WTC11 (cell line): ENCODE measurements around the gene TUBE1. TPM values are rescaled to one million over a fixed set of nuclear protein-coding genes. Genes with fewer than 3 reads are reported as not detected.

Experiments used
- ATAC-seq: fragments of 200-7000 bp; cut with Tn5 transposase; 2 replicates; pipeline ENCODE4 v1.10.0; 2021; ENCODE audit warnings: mild to moderate bottlenecking, moderate library complexity
- CTCF ChIA-PET: fragments of 300-600 bp; sonication (Branson Sonifier 250); formaldehyde crosslinking; loops from one replicate; lab custom pipeline; 2021; ENCODE audit warnings: antibody characterized with exemption; lab: Charles Lee
- POLR2A ChIA-PET: fragments of 350-600 bp; sonication (Branson Sonifier 250); formaldehyde crosslinking; loops from one replicate; lab custom pipeline; 2021; ENCODE audit warnings: antibody characterized with exemption; lab: Charles Lee
- DNase-seq: peaks from one replicate; pipeline ENCODE4 v3.0.0; 2021; ENCODE audit warnings: low spot score
- H3K27ac Mint-ChIP-seq: 2 replicates; pipeline ENCODE4 v1.8.0; 2021; ENCODE audit warnings: mixed read lengths
- H3K27me3 Mint-ChIP-seq: 2 replicates; pipeline ENCODE4 v1.8.0; 2021; ENCODE audit warnings: low read depth, mild to moderate bottlenecking, moderate library complexity, mixed read lengths
- H3K36me3 Mint-ChIP-seq: 2 replicates; pipeline ENCODE4 v1.8.0; 2021; ENCODE audit warnings: mixed read lengths
- H3K4me1 Mint-ChIP-seq: 2 replicates; pipeline ENCODE4 v1.8.0; 2022; ENCODE audit warnings: mixed read lengths
- H3K4me3 Mint-ChIP-seq: 2 replicates; pipeline ENCODE4 v1.8.0; 2021; ENCODE audit warnings: mild to moderate bottlenecking, moderate library complexity, mixed read lengths
- H3K9me3 Mint-ChIP-seq: 2 replicates; pipeline ENCODE4 v1.8.0; 2021; ENCODE audit warnings: mixed read lengths
- CBFB ChIP-seq: sonication (generic); formaldehyde crosslinking; IDR thresholded peaks from 2 replicates; pipeline ENCODE4 v1.8.1; 2022; ENCODE audit warnings: mild to moderate bottlenecking, low read depth, missing genetic modification reagents
- CREB1 ChIP-seq: sonication (generic); formaldehyde crosslinking; IDR thresholded peaks from 2 replicates; pipeline ENCODE4 v1.8.0; 2023; ENCODE audit warnings: mild to moderate bottlenecking, missing genetic modification reagents
- EMX1 ChIP-seq: fragments of 250-450 bp; sonication (Bioruptor Pico); IDR thresholded peaks from 2 replicates; pipeline ENCODE4 v1.8.0; 2021; ENCODE audit warnings: mild to moderate bottlenecking
- FOXP1 ChIP-seq: sonication (generic); formaldehyde crosslinking; IDR thresholded peaks from 2 replicates; pipeline ENCODE4 v1.8.0; 2022; ENCODE audit warnings: missing genetic modification reagents, mild to moderate bottlenecking, moderate library complexity, borderline replicate concordance
- NFE2L1 ChIP-seq: sonication (generic); formaldehyde crosslinking; IDR thresholded peaks from 2 replicates; pipeline ENCODE4 v1.8.1; 2023; ENCODE audit warnings: missing genetic modification reagents
- NFYB ChIP-seq: sonication (generic); formaldehyde crosslinking; conservative IDR thresholded peaks from 2 replicates; pipeline ENCODE4 v1.8.0; 2022; ENCODE audit warnings: low read depth, missing genetic modification reagents
- SMAD4 ChIP-seq: sonication (generic); formaldehyde crosslinking; IDR thresholded peaks from 2 replicates; pipeline ENCODE4 v1.8.0; 2022; ENCODE audit warnings: mild to moderate bottlenecking, missing genetic modification reagents
- SOX15 ChIP-seq: fragments of 250-450 bp; sonication (Bioruptor Pico); IDR thresholded peaks from 2 replicates; pipeline ENCODE4 v1.9.0; 2021; ENCODE audit warnings: mild to moderate bottlenecking
- SP1 ChIP-seq: sonication (generic); formaldehyde crosslinking; conservative IDR thresholded peaks from 2 replicates; pipeline ENCODE4 v1.8.1; 2022; ENCODE audit warnings: missing genetic modification reagents
- TEAD4 ChIP-seq: sonication (generic); formaldehyde crosslinking; IDR thresholded peaks from 2 replicates; pipeline ENCODE4 v1.8.0; 2022; ENCODE audit warnings: mild to moderate bottlenecking, missing genetic modification reagents
- ZNF232 ChIP-seq: sonication (generic); formaldehyde crosslinking; IDR thresholded peaks from 2 replicates; pipeline ENCODE4 v1.8.0; 2022; ENCODE audit warnings: mild to moderate bottlenecking, missing genetic modification reagents
- ZNF263 ChIP-seq: sonication (generic); formaldehyde crosslinking; IDR thresholded peaks from 2 replicates; pipeline ENCODE4 v1.8.1; 2022; ENCODE audit warnings: low read depth, mild to moderate bottlenecking, moderate library complexity, missing genetic modification reagents
- total RNA-seq: library from RNA; stranded (reverse); gene quantifications from 3 replicates; pipeline ENCODE4 v1.2.3, GENCODE V29; 2021
- TF ChIP-seq, protein P1 (sequence below): sonication (generic); formaldehyde crosslinking; IDR thresholded peaks from 2 replicates; pipeline ENCODE4 v1.8.1; 2022; ENCODE audit warnings: mild to moderate bottlenecking, moderate library complexity, missing genetic modification reagents
- TF ChIP-seq, protein P2 (sequence below): sonication (generic); formaldehyde crosslinking; IDR thresholded peaks from 2 replicates; pipeline ENCODE4 v1.8.0; 2022; ENCODE audit warnings: mild to moderate bottlenecking, missing genetic modification reagents
- TF ChIP-seq, protein P3 (sequence below): sonication (generic); formaldehyde crosslinking; IDR thresholded peaks from 2 replicates; pipeline ENCODE4 v1.8.0; 2022; ENCODE audit warnings: missing genetic modification reagents
- TF ChIP-seq, protein P4 (sequence below): sonication (generic); formaldehyde crosslinking; conservative IDR thresholded peaks from 2 replicates; pipeline ENCODE4 v1.8.1; 2022; ENCODE audit warnings: mild to moderate bottlenecking, missing genetic modification reagents
- TF ChIP-seq, protein P5 (sequence below): sonication (generic); formaldehyde crosslinking; IDR thresholded peaks from 2 replicates; pipeline ENCODE4 v1.8.0; 2023; ENCODE audit warnings: missing genetic modification reagents
- TF ChIP-seq, protein P6 (sequence below): sonication (generic); formaldehyde crosslinking; IDR thresholded peaks from 2 replicates; pipeline ENCODE4 v1.8.0; 2022; ENCODE audit warnings: mild to moderate bottlenecking, missing genetic modification reagents
- TF ChIP-seq, protein P7 (sequence below): sonication (generic); formaldehyde crosslinking; IDR thresholded peaks from 2 replicates; pipeline ENCODE4 v1.8.0; 2022; ENCODE audit warnings: mild to moderate bottlenecking, missing genetic modification reagents
- TF ChIP-seq, protein P8 (sequence below): sonication (generic); formaldehyde crosslinking; IDR thresholded peaks from 2 replicates; pipeline ENCODE4 v1.8.1; 2023; ENCODE audit warnings: mild to moderate bottlenecking, missing genetic modification reagents
- TF ChIP-seq, protein P9 (sequence below): fragments of 250-450 bp; sonication (Bioruptor Pico); IDR thresholded peaks from 2 replicates; pipeline ENCODE4 v1.9.0; 2021; ENCODE audit warnings: mild to moderate bottlenecking
- TF ChIP-seq, protein P10 (sequence below): sonication (generic); formaldehyde crosslinking; IDR thresholded peaks from 2 replicates; pipeline ENCODE4 v1.8.1; 2022; ENCODE audit warnings: low read depth, mild to moderate bottlenecking, moderate library complexity, missing genetic modification reagents, borderline replicate concordance
- TF ChIP-seq, protein P11 (sequence below): sonication (generic); formaldehyde crosslinking; IDR thresholded peaks from 2 replicates; pipeline ENCODE4 v1.8.1; 2023; ENCODE audit warnings: mild to moderate bottlenecking, moderate library complexity, missing genetic modification reagents

Gene TUBE1
- total RNA-seq, 1 experiment from 2014 or later: 16.9 TPM

DNA sequence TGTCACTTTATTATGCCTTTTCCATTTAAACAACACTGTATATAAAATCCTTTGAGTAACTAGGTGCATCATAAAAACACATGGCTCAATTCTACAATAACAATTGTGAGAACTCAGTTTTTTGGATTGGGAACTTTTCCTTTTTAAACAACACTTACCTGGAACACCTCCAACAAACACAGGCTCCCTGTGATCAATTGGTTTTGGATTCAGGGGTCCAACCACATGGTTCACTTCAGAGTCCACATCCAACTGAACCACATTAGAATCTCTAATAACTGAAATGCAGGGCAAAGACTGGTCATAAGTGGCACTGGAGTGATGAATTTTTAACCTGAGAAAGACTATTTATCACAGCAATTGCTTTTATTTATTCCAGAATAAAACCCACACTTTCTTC, 26.6 kb upstream of the TUBE1 start:
- ChIA-PET CTCF (no interaction called here), POLR2A (no interaction called here)
- Mint-ChIP-seq H3K9me3 (no peaks in the 10 kb centered on the region), H3K27ac (no peak overlapping the region), H3K27me3 (no peaks in the 10 kb centered on the region), H3K36me3 (no peaks in the 10 kb centered on the region), H3K4me1 (peaks cover 3% of the 10 kb centered on the region; the same call in 1 of the 2 replicates), H3K4me3 (no peak overlapping the region)
- no peak for TF ChIP-seq ZNF263 (CRISPR knock-in tag)
- TF ChIP-seq, protein P1, sequence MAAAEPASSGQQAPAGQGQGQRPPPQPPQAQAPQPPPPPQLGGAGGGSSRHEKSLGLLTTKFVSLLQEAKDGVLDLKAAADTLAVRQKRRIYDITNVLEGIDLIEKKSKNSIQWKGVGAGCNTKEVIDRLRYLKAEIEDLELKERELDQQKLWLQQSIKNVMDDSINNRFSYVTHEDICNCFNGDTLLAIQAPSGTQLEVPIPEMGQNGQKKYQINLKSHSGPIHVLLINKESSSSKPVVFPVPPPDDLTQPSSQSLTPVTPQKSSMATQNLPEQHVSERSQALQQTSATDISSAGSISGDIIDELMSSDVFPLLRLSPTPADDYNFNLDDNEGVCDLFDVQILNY (CRISPR knock-in tag): no peak
- TF ChIP-seq NFYB (CRISPR knock-in tag): no peak
- TF ChIP-seq, protein P2, sequence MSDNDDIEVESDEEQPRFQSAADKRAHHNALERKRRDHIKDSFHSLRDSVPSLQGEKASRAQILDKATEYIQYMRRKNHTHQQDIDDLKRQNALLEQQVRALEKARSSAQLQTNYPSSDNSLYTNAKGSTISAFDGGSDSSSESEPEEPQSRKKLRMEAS (CRISPR knock-in tag): no peak
- TF ChIP-seq, protein P3, sequence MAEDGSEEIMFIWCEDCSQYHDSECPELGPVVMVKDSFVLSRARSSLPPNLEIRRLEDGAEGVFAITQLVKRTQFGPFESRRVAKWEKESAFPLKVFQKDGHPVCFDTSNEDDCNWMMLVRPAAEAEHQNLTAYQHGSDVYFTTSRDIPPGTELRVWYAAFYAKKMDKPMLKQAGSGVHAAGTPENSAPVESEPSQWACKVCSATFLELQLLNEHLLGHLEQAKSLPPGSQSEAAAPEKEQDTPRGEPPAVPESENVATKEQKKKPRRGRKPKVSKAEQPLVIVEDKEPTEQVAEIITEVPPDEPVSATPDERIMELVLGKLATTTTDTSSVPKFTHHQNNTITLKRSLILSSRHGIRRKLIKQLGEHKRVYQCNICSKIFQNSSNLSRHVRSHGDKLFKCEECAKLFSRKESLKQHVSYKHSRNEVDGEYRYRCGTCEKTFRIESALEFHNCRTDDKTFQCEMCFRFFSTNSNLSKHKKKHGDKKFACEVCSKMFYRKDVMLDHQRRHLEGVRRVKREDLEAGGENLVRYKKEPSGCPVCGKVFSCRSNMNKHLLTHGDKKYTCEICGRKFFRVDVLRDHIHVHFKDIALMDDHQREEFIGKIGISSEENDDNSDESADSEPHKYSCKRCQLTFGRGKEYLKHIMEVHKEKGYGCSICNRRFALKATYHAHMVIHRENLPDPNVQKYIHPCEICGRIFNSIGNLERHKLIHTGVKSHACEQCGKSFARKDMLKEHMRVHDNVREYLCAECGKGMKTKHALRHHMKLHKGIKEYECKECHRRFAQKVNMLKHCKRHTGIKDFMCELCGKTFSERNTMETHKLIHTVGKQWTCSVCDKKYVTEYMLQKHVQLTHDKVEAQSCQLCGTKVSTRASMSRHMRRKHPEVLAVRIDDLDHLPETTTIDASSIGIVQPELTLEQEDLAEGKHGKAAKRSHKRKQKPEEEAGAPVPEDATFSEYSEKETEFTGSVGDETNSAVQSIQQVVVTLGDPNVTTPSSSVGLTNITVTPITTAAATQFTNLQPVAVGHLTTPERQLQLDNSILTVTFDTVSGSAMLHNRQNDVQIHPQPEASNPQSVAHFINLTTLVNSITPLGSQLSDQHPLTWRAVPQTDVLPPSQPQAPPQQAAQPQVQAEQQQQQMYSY (CRISPR knock-in tag): no peak
- TF ChIP-seq CBFB (CRISPR knock-in tag): no peak
- TF ChIP-seq, protein P4, sequence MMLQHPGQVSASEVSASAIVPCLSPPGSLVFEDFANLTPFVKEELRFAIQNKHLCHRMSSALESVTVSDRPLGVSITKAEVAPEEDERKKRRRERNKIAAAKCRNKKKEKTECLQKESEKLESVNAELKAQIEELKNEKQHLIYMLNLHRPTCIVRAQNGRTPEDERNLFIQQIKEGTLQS: no peak
- no peak for TF ChIP-seq EMX1 (CRISPR knock-in tag)
- TF ChIP-seq, protein P5, sequence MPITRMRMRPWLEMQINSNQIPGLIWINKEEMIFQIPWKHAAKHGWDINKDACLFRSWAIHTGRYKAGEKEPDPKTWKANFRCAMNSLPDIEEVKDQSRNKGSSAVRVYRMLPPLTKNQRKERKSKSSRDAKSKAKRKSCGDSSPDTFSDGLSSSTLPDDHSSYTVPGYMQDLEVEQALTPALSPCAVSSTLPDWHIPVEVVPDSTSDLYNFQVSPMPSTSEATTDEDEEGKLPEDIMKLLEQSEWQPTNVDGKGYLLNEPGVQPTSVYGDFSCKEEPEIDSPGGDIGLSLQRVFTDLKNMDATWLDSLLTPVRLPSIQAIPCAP (CRISPR knock-in tag): no peak
- no peak for TF ChIP-seq CREB1 (CRISPR knock-in tag)
- ATAC-seq (no peak), DNase-seq (no peak)

DNA sequence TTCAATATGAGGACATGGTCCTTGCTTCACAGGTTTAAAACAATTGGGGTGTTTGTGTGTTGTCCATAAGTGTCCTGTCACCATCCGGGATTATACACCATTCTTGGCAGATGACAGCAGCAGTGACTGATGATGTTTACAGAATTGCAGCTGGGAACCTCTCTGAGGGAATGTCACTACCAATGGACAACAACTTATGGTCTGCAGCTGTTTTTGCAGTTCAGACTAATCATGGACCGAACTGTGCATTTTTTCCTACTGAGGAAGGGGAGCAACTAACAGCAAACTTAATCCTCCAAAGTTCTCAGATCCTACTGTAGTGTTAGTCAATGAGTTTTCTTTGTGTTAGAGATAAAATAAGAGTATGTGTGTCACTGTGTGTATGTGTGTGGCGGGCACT, 26.1 kb upstream of the TUBE1 start:
- no peak overlapping the region for H3K4me3 Mint-ChIP-seq
- H3K4me1 Mint-ChIP-seq: peaks cover 3% of the 10 kb centered on the region; the same call in 1 of the 2 replicates
- no peak overlapping the region for H3K27ac Mint-ChIP-seq
- no peaks in the 10 kb centered on the region for H3K9me3 Mint-ChIP-seq
- POLR2A ChIA-PET: no interaction called here
- H3K27me3 Mint-ChIP-seq: no peaks in the 10 kb centered on the region
- H3K36me3 Mint-ChIP-seq: no peaks in the 10 kb centered on the region
- ATAC-seq (no peak), DNase-seq (no peak)
- CTCF ChIA-PET: no interaction called here
- TF ChIP-seq, protein P6, sequence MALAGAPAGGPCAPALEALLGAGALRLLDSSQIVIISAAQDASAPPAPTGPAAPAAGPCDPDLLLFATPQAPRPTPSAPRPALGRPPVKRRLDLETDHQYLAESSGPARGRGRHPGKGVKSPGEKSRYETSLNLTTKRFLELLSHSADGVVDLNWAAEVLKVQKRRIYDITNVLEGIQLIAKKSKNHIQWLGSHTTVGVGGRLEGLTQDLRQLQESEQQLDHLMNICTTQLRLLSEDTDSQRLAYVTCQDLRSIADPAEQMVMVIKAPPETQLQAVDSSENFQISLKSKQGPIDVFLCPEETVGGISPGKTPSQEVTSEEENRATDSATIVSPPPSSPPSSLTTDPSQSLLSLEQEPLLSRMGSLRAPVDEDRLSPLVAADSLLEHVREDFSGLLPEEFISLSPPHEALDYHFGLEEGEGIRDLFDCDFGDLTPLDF (CRISPR knock-in tag): no peak
- TF ChIP-seq SMAD4 (CRISPR knock-in tag) (no peak), SP1 (CRISPR knock-in tag) (no peak), FOXP1 (CRISPR knock-in tag) (no peak), SOX15 (CRISPR knock-in tag) (no peak), NFE2L1 (CRISPR knock-in tag) (no peak), ZNF232 (no peak), TEAD4 (no peak)
- TF ChIP-seq, protein P7, sequence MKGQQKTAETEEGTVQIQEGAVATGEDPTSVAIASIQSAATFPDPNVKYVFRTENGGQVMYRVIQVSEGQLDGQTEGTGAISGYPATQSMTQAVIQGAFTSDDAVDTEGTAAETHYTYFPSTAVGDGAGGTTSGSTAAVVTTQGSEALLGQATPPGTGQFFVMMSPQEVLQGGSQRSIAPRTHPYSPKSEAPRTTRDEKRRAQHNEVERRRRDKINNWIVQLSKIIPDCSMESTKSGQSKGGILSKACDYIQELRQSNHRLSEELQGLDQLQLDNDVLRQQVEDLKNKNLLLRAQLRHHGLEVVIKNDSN (CRISPR knock-in tag): no peak
- TF ChIP-seq, protein P8, sequence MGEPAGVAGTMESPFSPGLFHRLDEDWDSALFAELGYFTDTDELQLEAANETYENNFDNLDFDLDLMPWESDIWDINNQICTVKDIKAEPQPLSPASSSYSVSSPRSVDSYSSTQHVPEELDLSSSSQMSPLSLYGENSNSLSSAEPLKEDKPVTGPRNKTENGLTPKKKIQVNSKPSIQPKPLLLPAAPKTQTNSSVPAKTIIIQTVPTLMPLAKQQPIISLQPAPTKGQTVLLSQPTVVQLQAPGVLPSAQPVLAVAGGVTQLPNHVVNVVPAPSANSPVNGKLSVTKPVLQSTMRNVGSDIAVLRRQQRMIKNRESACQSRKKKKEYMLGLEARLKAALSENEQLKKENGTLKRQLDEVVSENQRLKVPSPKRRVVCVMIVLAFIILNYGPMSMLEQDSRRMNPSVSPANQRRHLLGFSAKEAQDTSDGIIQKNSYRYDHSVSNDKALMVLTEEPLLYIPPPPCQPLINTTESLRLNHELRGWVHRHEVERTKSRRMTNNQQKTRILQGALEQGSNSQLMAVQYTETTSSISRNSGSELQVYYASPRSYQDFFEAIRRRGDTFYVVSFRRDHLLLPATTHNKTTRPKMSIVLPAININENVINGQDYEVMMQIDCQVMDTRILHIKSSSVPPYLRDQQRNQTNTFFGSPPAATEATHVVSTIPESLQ (CRISPR knock-in tag): no peak
- TF ChIP-seq, protein P9, sequence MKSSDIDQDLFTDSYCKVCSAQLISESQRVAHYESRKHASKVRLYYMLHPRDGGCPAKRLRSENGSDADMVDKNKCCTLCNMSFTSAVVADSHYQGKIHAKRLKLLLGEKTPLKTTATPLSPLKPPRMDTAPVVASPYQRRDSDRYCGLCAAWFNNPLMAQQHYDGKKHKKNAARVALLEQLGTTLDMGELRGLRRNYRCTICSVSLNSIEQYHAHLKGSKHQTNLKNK (CRISPR knock-in tag): no peak
- TF ChIP-seq, protein P10, sequence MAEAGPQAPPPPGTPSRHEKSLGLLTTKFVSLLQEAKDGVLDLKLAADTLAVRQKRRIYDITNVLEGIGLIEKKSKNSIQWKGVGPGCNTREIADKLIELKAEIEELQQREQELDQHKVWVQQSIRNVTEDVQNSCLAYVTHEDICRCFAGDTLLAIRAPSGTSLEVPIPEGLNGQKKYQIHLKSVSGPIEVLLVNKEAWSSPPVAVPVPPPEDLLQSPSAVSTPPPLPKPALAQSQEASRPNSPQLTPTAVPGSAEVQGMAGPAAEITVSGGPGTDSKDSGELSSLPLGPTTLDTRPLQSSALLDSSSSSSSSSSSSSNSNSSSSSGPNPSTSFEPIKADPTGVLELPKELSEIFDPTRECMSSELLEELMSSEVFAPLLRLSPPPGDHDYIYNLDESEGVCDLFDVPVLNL (CRISPR knock-in tag): no peak
- TF ChIP-seq, protein P11, sequence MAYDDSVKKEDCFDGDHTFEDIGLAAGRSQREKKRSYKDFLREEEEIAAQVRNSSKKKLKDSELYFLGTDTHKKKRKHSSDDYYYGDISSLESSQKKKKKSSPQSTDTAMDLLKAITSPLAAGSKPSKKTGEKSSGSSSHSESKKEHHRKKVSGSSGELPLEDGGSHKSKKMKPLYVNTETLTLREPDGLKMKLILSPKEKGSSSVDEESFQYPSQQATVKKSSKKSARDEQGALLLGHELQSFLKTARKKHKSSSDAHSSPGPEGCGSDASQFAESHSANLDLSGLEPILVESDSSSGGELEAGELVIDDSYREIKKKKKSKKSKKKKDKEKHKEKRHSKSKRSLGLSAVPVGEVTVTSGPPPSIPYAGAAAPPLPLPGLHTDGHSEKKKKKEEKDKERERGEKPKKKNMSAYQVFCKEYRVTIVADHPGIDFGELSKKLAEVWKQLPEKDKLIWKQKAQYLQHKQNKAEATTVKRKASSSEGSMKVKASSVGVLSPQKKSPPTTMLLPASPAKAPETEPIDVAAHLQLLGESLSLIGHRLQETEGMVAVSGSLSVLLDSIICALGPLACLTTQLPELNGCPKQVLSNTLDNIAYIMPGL (CRISPR knock-in tag): no peak
